ENCODE data around the gene DMWD.

Gene DMWD

DNA sequence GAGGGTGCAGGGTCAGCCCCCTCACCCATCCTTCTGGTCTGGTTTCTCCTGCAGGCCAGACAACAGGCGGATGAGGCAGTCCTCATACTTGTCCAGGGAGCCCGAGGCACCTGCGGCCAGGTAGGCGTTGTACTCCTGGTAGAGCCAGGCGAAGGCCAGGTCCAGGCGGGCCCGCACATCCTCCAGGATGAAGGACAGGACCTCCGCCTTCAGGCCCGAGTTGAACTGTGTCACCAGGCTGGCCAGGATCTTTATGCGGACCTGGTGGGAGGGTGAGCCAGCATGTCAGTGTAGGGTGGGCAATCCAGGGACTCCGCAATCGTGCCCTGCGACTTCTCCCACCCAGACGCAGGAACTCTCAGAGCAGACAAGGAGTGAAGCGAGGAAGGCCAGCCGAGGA lies 36.3 kb upstream of the DMWD start:
- TF ChIP-seq, protein P1, sequence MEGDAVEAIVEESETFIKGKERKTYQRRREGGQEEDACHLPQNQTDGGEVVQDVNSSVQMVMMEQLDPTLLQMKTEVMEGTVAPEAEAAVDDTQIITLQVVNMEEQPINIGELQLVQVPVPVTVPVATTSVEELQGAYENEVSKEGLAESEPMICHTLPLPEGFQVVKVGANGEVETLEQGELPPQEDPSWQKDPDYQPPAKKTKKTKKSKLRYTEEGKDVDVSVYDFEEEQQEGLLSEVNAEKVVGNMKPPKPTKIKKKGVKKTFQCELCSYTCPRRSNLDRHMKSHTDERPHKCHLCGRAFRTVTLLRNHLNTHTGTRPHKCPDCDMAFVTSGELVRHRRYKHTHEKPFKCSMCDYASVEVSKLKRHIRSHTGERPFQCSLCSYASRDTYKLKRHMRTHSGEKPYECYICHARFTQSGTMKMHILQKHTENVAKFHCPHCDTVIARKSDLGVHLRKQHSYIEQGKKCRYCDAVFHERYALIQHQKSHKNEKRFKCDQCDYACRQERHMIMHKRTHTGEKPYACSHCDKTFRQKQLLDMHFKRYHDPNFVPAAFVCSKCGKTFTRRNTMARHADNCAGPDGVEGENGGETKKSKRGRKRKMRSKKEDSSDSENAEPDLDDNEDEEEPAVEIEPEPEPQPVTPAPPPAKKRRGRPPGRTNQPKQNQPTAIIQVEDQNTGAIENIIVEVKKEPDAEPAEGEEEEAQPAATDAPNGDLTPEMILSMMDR (IDR thresholded peaks at IDR 0.05; ENCODE audit: insufficient read depth, low read length, poor library complexity, severe bottlenecking), result no peak
- TF ChIP-seq EZH2phosphoT487 (conservative IDR thresholded peaks at IDR 0.05; ENCODE audit: low read length), result no peak
- no peaks in the 10 kb centered on the region for H3K27me3 ChIP-seq (ENCODE audit: low read length)

DNA sequence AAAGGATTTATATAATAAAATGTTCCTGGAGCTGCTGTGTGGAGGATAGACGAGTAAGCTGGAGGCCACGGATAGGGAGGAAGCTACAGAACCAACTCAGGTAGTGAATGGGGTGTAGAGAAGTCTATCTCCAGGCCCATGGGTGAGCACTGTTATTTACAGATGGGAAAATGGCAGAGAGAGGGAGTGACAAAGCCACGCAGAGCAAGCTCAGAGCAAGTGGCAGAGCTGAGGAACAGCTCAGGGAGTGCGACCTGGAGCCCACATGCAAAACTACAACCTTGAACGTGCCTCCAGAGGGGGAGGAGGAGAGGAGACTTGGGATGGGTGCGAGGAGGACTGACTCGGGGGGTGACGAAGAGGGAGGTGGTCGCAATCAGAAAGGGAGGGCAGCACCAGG lies 35.9 kb upstream of the DMWD start:
- Histone ChIP-seq H3K4me3 (ENCODE audit: insufficient read depth, low read length, poor library complexity, severe bottlenecking) (no peak overlapping the region), H3K27ac (ENCODE audit: low read depth, low read length) (no peak overlapping the region), H3K36me3 (ENCODE audit: low read length) (no peaks in the 10 kb centered on the region; the same call in 1 of the 2 replicates), H3K4me2 (ENCODE audit: low read depth, low read length, poor library complexity, severe bottlenecking) (no peak overlapping the region), H3K9me3 (ENCODE audit: insufficient read depth, low read length) (no peaks in the 10 kb centered on the region), H3F3A (ENCODE audit: insufficient read depth) (no peaks in the 10 kb centered on the region), H3K9ac (ENCODE audit: low read length) (no peak overlapping the region), H4K20me1 (ENCODE audit: low read depth, low read length) (no peaks in the 10 kb centered on the region), H3K9me2 (replicated peaks; ENCODE audit: insufficient read depth, low read length) (no peaks in the 10 kb centered on the region), H3K79me2 (ENCODE audit: insufficient read depth, low read length) (no peaks in the 10 kb centered on the region), H2AFZ (ENCODE audit: low read depth, low read length, severe bottlenecking) (no peak overlapping the region), H3K27me3 (ENCODE audit: low read length) (no peaks in the 10 kb centered on the region)
- TF ChIP-seq, protein P1 (IDR thresholded peaks at IDR 0.05; ENCODE audit: insufficient read depth, low read length, poor library complexity, severe bottlenecking), result no peak
- no peak for TF ChIP-seq EZH2phosphoT487 (conservative IDR thresholded peaks at IDR 0.05; ENCODE audit: low read length)

More for the DNA sequence above, 36.3 kb upstream of the DMWD start:
- no peaks in the 10 kb centered on the region for H3K79me2 ChIP-seq (ENCODE audit: insufficient read depth, low read length)
- no peaks in the 10 kb centered on the region for H3K9me2 ChIP-seq (replicated peaks; ENCODE audit: insufficient read depth, low read length)
- H3F3A ChIP-seq (ENCODE audit: insufficient read depth), result no peaks in the 10 kb centered on the region
- no peak overlapping the region for H2AFZ ChIP-seq (ENCODE audit: low read depth, low read length, severe bottlenecking)
- no peak overlapping the region for H3K4me3 ChIP-seq (ENCODE audit: insufficient read depth, low read length, poor library complexity, severe bottlenecking)
- H3K9me3 ChIP-seq (ENCODE audit: insufficient read depth, low read length), result no peaks in the 10 kb centered on the region
- no peaks in the 10 kb centered on the region; the same call in 1 of the 2 replicates for H3K36me3 ChIP-seq (ENCODE audit: low read length)
- H3K9ac ChIP-seq (ENCODE audit: low read length), result no peak overlapping the region
- H3K4me2 ChIP-seq (ENCODE audit: low read depth, low read length, poor library complexity, severe bottlenecking), result no peak overlapping the region
- no peaks in the 10 kb centered on the region for H4K20me1 ChIP-seq (ENCODE audit: low read depth, low read length)
- no peak overlapping the region for H3K27ac ChIP-seq (ENCODE audit: low read depth, low read length)

DNA sequence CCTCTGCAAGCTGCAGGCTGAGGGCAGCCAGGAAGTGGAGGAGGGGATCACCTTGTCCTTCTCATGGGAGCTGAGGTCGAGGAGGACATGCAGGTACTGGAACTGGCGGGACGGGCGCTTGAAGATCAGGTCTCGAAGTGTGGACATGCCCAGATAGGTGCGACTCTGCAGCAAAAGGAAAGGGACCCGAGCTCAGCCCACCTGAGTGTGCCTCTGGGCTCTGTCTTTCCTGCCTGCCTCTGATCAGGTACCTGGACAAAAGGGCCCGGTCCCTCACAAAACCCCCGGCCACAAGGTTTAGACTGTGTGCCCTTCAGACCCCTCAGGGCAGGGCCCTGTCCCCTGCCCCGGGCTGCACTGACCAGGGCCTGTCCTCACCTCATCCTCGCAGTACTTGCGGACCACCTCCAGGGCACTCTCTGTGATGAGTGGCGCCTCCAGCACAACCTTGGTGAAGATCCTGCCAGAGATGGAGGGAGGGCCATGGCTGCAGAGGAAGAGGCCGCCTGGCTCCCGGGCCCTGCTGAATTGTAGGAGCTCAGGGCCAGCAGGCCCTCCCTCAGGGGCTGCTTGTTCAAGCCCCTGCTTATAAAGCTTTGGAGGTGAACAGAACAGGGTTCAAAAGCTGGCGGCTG lies 34.9 kb upstream of the DMWD start:
- Histone ChIP-seq H2AFZ (ENCODE audit: low read depth, low read length, severe bottlenecking) (no peak overlapping the region), H3K9me3 (ENCODE audit: insufficient read depth, low read length) (no peaks in the 10 kb centered on the region), H3F3A (ENCODE audit: insufficient read depth) (no peaks in the 10 kb centered on the region), H3K36me3 (ENCODE audit: low read length) (no peaks in the 10 kb centered on the region; the same call in 1 of the 2 replicates), H4K20me1 (ENCODE audit: low read depth, low read length) (no peaks in the 10 kb centered on the region), H3K79me2 (ENCODE audit: insufficient read depth, low read length) (no peaks in the 10 kb centered on the region), H3K4me3 (ENCODE audit: insufficient read depth, low read length, poor library complexity, severe bottlenecking) (no peak overlapping the region), H3K9ac (ENCODE audit: low read length) (no peak overlapping the region), H3K9me2 (replicated peaks; ENCODE audit: insufficient read depth, low read length) (no peaks in the 10 kb centered on the region), H3K27ac (ENCODE audit: low read depth, low read length) (no peak overlapping the region), H3K4me2 (ENCODE audit: low read depth, low read length, poor library complexity, severe bottlenecking) (no peak overlapping the region), H3K27me3 (ENCODE audit: low read length) (no peaks in the 10 kb centered on the region)
- TF ChIP-seq, protein P1 (IDR thresholded peaks at IDR 0.05; ENCODE audit: insufficient read depth, low read length, poor library complexity, severe bottlenecking), result no peak
- TF ChIP-seq EZH2phosphoT487 (conservative IDR thresholded peaks at IDR 0.05; ENCODE audit: low read length), result no peak

Data from SU-DHL-6 (cell line).